PC-3 (cell line): ENCODE data around the gene FAM184A. TPM values are rescaled to one million over a fixed set of nuclear protein-coding genes. Genes with fewer than 3 reads are reported as not detected.

Source experiments
- ATAC-seq: fragments of 200-7000 bp; cut with Tn5 transposase; 2 replicates; pipeline ENCODE4 v1.9.1; 2020; ENCODE audit warnings: mild to moderate bottlenecking, moderate library complexity
- BruUV-seq: library from RNA; stranded (reverse); fragments of 400-500 nt; replicated peaks from 2 replicates; lab custom pipeline; 2021; lab: Mats Ljungman, UMichigan
- CTCF ChIA-PET: fragments of 300-600 bp; sonication (Branson Sonifier 250); formaldehyde crosslinking; loops from one replicate; lab custom pipeline; 2022; ENCODE audit warnings: antibody characterized with exemption; lab: Charles Lee
- POLR2A ChIA-PET: fragments of 300-600 bp; sonication (Branson Sonifier 250); formaldehyde crosslinking; loops from one replicate; lab custom pipeline; 2022; ENCODE audit warnings: antibody characterized with exemption; ENCODE audit not compliant: unreplicated experiment; lab: Charles Lee
- DNase-seq: peaks from one replicate; pipeline ENCODE4 v3.0.0-alpha.2; 2015
- H2AFZ ChIP-seq: fragments of 300-600 bp; sonication (generic); 2 replicates; pipeline ENCODE4 v1.6.0; 2016; ENCODE audit warnings: antibody characterized with exemption, low read length
- H3F3A ChIP-seq: fragments of 300-600 bp; sonication (generic); one replicate; pipeline ENCODE4 v1.6.0; 2017; ENCODE audit warnings: antibody characterized with exemption, low read length, control low read depth, mild to moderate bottlenecking; ENCODE audit not compliant: unreplicated experiment
- H3K27ac ChIP-seq: fragments of 300-600 bp; sonication (generic); 2 replicates; pipeline ENCODE4 v1.5.1; 2016; ENCODE audit warnings: mild to moderate bottlenecking, low read length
- H3K27me3 ChIP-seq: fragments of 300-600 bp; sonication (generic); 2 replicates; pipeline ENCODE4 v1.6.1; 2016; ENCODE audit warnings: low read length, mixed read lengths
- H3K36me3 ChIP-seq: fragments of 300-600 bp; sonication (generic); 2 replicates; pipeline ENCODE4 v1.6.1; 2016; ENCODE audit warnings: low read depth, mixed run types, low read length, mixed read lengths
- H3K4me1 ChIP-seq: fragments of 300-600 bp; sonication (generic); 2 replicates; pipeline ENCODE4 v1.5.1; 2016; ENCODE audit warnings: low read length; ENCODE audit not compliant: insufficient read depth
- H3K4me2 ChIP-seq: fragments of 300-600 bp; sonication (generic); 2 replicates; pipeline ENCODE4 v1.6.0; 2016; ENCODE audit warnings: low read length
- H3K4me3 ChIP-seq: fragments of 300-600 bp; sonication (generic); 2 replicates; pipeline ENCODE4 v1.5.1; 2016; ENCODE audit warnings: mild to moderate bottlenecking, low read length, mixed read lengths
- H3K79me2 ChIP-seq: fragments of 300-600 bp; sonication (generic); 2 replicates; pipeline ENCODE4 v1.6.1; 2017; ENCODE audit warnings: low read length, mixed read lengths
- H3K9ac ChIP-seq: fragments of 300-600 bp; sonication (generic); 2 replicates; pipeline ENCODE4 v1.6.0; 2016; ENCODE audit warnings: mild to moderate bottlenecking, low read length
- H3K9me2 ChIP-seq: fragments of 300-600 bp; sonication (generic); replicated peaks from 2 replicates; pipeline ENCODE4 v1.6.1; 2016; ENCODE audit warnings: mixed run types, low read length, mixed read lengths
- H3K9me3 ChIP-seq: fragments of 300-600 bp; sonication (generic); 2 replicates; pipeline ENCODE4 v1.6.1; 2016; ENCODE audit warnings: low read length, mixed read lengths
- H4K20me1 ChIP-seq: fragments of 300-600 bp; sonication (generic); 2 replicates; pipeline ENCODE4 v1.6.1; 2016; ENCODE audit warnings: low read length, mixed read lengths
- CTCF ChIP-seq: fragments of 300-600 bp; sonication (generic); conservative IDR thresholded peaks from 2 replicates; pipeline ENCODE4 v1.5.1; 2017; ENCODE audit warnings: antibody characterized with exemption, low read depth, mild to moderate bottlenecking, low read length
- EZH2 ChIP-seq: fragments of 300-600 bp; sonication (generic); IDR thresholded peaks from one replicate; pipeline ENCODE4 v1.6.1; 2017; ENCODE audit warnings: antibody characterized with exemption, mild to moderate bottlenecking, low read length; ENCODE audit not compliant: unreplicated experiment
- EZH2phosphoT487 ChIP-seq: fragments of 300-600 bp; sonication (generic); IDR thresholded peaks from 2 replicates; pipeline ENCODE4 v1.6.1; 2018; ENCODE audit warnings: mild to moderate bottlenecking, antibody characterized with exemption, low read length, borderline replicate concordance
- intact Hi-C: fragments of 100-400 bp; cut with micrococcal nuclease; formaldehyde crosslinking; loops from 2 replicates; pipeline ENCODE4 v1.9.0; 2023
- total RNA-seq: library from RNA; depleted of rRNA; stranded (reverse); fragments of >200 nt; gene quantifications from 2 replicates; pipeline ENCODE4 v1.2.3, GENCODE V29; 2014

The FAM184A gene
- total RNA-seq, 1 experiment from 2014 or later = 4.4 TPM

GRCh38 chr6:118996289-118996820, 82.1 kb downstream of the FAM184A start:
- ATAC-seq (no peak), DNase-seq (no peak)
- H3K9me3 ChIP-seq = no peaks in the 10 kb centered on the region
- H3F3A ChIP-seq = no peaks in the 10 kb centered on the region
- ChIA-PET POLR2A (no interaction called here), CTCF (no interaction called here)
- no peak overlapping the region for H3K4me3 ChIP-seq
- H4K20me1 ChIP-seq = no peaks in the 10 kb centered on the region
- H3K27me3 ChIP-seq = no peaks in the 10 kb centered on the region
- H3K4me2 ChIP-seq = no peak overlapping the region
- H3K9ac ChIP-seq = no peak overlapping the region
- H3K36me3 ChIP-seq = no peaks in the 10 kb centered on the region
- no peaks in the 10 kb centered on the region for H3K9me2 ChIP-seq
- TF ChIP-seq EZH2phosphoT487 (no peak), EZH2 (no peak), CTCF (no peak)
- no peaks in the 10 kb centered on the region for H3K4me1 ChIP-seq
- no peaks in the 10 kb centered on the region for H3K79me2 ChIP-seq
- no peak overlapping the region for H3K27ac ChIP-seq
- intact Hi-C loops = no loop called here
- no peak overlapping the region for H2AFZ ChIP-seq
- no TSS peak for BruUV-seq

GRCh38 chr6:118993803-118994251, 84.6 kb downstream of the FAM184A start:
- POLR2A ChIA-PET = no interaction called here
- CTCF ChIA-PET = no interaction called here
- intact Hi-C loops = no loop called here
- Histone ChIP-seq H3K36me3 (no peaks in the 10 kb centered on the region), H3K4me2 (no peak overlapping the region), H3K79me2 (no peaks in the 10 kb centered on the region), H3K9ac (no peak overlapping the region), H3K4me3 (no peak overlapping the region), H3K27ac (no peak overlapping the region), H3K4me1 (no peaks in the 10 kb centered on the region), H3K27me3 (no peaks in the 10 kb centered on the region), H2AFZ (no peak overlapping the region), H4K20me1 (no peaks in the 10 kb centered on the region), H3K9me2 (no peaks in the 10 kb centered on the region), H3F3A (no peaks in the 10 kb centered on the region), H3K9me3 (no peaks in the 10 kb centered on the region)
- ATAC-seq (no peak), DNase-seq (no peak)
- no TSS peak for BruUV-seq
- TF ChIP-seq EZH2 (no peak), CTCF (no peak), EZH2phosphoT487 (no peak)

GRCh38 chr6:118993358-118993757, 85.1 kb downstream of the FAM184A start:
- no peak for DNase-seq
- no peaks in the 10 kb centered on the region for H3K9me3 ChIP-seq
- H3K4me3 ChIP-seq = no peak overlapping the region
- BruUV-seq = no TSS peak
- H3K9me2 ChIP-seq = no peaks in the 10 kb centered on the region
- H3K27me3 ChIP-seq = no peaks in the 10 kb centered on the region
- POLR2A ChIA-PET = no interaction called here
- no peaks in the 10 kb centered on the region for H3K4me1 ChIP-seq
- no peaks in the 10 kb centered on the region for H3F3A ChIP-seq
- no peaks in the 10 kb centered on the region for H3K79me2 ChIP-seq
- CTCF ChIA-PET = no interaction called here
- no peak overlapping the region for H3K27ac ChIP-seq
- H2AFZ ChIP-seq = no peak overlapping the region
- no peak for ATAC-seq
- no peak overlapping the region for H3K4me2 ChIP-seq
- no peaks in the 10 kb centered on the region for H4K20me1 ChIP-seq
- no peaks in the 10 kb centered on the region for H3K36me3 ChIP-seq
- TF ChIP-seq EZH2 (no peak), CTCF (no peak), EZH2phosphoT487 (no peak)
- no peak overlapping the region for H3K9ac ChIP-seq
- intact Hi-C loops = no loop called here
